ENCODE results near the gene PPP1R1C. TPM values are rescaled to one million over a fixed set of nuclear protein-coding genes. Genes with fewer than 3 reads are reported as not detected.

The PPP1R1C gene
- polyA plus RNA-seq, 4 donors, result 0.33 to 2.4 TPM; not detected in 2

DNA sequence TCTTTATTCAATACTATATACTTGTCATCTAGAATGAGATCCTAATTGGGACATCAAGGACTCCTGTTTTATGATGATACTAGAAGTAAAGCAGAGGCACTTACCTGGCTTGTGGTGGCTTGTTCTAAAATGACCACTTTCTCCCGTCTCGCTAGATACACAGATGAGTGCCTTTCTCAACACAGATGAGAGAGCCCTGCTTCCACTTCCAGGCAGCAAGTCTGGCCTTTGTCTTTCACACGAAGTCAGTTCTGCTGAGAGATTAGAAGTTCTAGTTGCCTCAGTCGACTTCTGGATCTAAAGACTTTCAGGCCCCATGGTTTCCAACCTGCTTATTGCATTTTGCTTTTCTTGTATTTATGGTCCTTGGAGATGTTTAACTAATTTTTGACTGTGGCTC lies 70.3 kb downstream of the PPP1R1C start:
- no peaks in the 10 kb centered on the region for H3K9me3 ChIP-seq (ENCODE audit: control insufficient read depth in 2 of 2, insufficient read depth in 1 of 2, low read depth in 1 of 2, low read length in 1 of 2)
- no peak overlapping the region for H3K27ac ChIP-seq (ENCODE audit: low read depth in 1 of 3, low read length in 2 of 3)
- no peak overlapping the region for H3K4me3 ChIP-seq (ENCODE audit: low read depth in 1 of 3, low read length in 3 of 3)
- no peaks in the 10 kb centered on the region for H3K27me3 ChIP-seq (ENCODE audit: control insufficient read depth in 3 of 3, insufficient read depth in 3 of 3, low read length in 3 of 3)
- WGBS, 3 donors, result 80 to 87% (median 84%) methylated on average over 4 of the region's 4 CpGs
- no peaks in the 10 kb centered on the region for H3K36me3 ChIP-seq (ENCODE audit: control insufficient read depth in 3 of 3, insufficient read depth in 2 of 3, low read depth in 1 of 3, low read length in 3 of 3)
- DNase-seq (no peak), FAIRE-seq (no peak)
- no peaks in the 10 kb centered on the region for H3K4me1 ChIP-seq (ENCODE audit: control insufficient read depth in 3 of 3, insufficient read depth in 2 of 3, low read depth in 1 of 3, low read length in 2 of 3)

DNA sequence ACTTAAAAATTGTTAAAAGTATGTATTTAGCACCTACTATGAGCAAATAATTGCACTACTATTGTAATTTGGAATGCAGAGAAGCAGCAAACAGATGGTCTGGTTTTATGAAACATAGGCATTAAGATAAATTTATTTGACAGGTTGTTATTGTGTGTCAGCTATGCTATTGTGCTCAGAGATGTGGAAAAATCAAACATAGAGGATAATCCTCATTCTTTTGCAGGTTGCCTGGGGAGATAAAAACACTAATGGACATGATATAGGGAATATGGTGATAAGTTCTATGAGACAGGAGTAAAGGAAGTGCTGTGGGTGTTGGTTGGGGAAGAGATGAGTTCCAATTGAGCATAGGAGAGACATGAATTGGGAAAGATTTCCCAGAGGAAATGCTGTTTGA lies 71.3 kb downstream of the PPP1R1C start:
- no peak overlapping the region for H3K27ac ChIP-seq (ENCODE audit: low read depth in 1 of 3, low read length in 2 of 3)
- H3K27me3 ChIP-seq (ENCODE audit: control insufficient read depth in 3 of 3, insufficient read depth in 3 of 3, low read length in 3 of 3), result no peaks in the 10 kb centered on the region
- DNase-seq, result no peak
- no peaks in the 10 kb centered on the region for H3K4me1 ChIP-seq (ENCODE audit: control insufficient read depth in 3 of 3, insufficient read depth in 2 of 3, low read depth in 1 of 3, low read length in 2 of 3)
- H3K36me3 ChIP-seq (ENCODE audit: control insufficient read depth in 3 of 3, insufficient read depth in 2 of 3, low read depth in 1 of 3, low read length in 3 of 3), result no peaks in the 10 kb centered on the region
- FAIRE-seq, result no peak
- no peaks in the 10 kb centered on the region for H3K9me3 ChIP-seq (ENCODE audit: control insufficient read depth in 2 of 2, insufficient read depth in 1 of 2, low read depth in 1 of 2, low read length in 1 of 2)
- no peak overlapping the region for H3K4me3 ChIP-seq (ENCODE audit: low read depth in 1 of 3, low read length in 3 of 3)

DNA sequence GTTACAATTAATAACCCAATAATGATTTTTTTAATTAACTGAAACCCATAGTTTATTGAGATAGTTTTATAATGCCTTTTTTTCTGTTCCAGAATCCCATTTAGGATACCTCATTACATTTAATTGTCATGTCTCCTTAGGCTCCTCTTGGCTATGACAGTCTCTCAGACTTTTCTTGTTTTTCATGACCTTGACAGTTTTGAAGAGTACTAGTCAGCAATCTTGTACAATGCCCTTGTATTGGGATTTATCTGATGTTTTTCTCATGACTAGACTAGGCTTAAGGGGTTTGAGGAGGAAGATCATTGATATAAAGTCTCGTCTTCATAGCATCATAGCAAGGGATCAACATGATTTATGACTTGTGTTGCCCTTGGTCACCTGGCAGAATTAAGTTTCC lies 72.4 kb downstream of the PPP1R1C start:
- no peaks in the 10 kb centered on the region for H3K27me3 ChIP-seq (ENCODE audit: control insufficient read depth in 3 of 3, insufficient read depth in 3 of 3, low read length in 3 of 3)
- H3K4me3 ChIP-seq (ENCODE audit: low read depth in 1 of 3, low read length in 3 of 3), result no peak overlapping the region
- FAIRE-seq (no peak), DNase-seq (no peak)
- no peaks in the 10 kb centered on the region for H3K4me1 ChIP-seq (ENCODE audit: control insufficient read depth in 3 of 3, insufficient read depth in 2 of 3, low read depth in 1 of 3, low read length in 2 of 3)
- no peaks in the 10 kb centered on the region for H3K9me3 ChIP-seq (ENCODE audit: control insufficient read depth in 2 of 2, insufficient read depth in 1 of 2, low read depth in 1 of 2, low read length in 1 of 2)
- no peaks in the 10 kb centered on the region for H3K36me3 ChIP-seq (ENCODE audit: control insufficient read depth in 3 of 3, insufficient read depth in 2 of 3, low read depth in 1 of 3, low read length in 3 of 3)
- no peak overlapping the region for H3K27ac ChIP-seq (ENCODE audit: low read depth in 1 of 3, low read length in 2 of 3)
- WGBS, 3 donors, result 68 to 88% (median 88%) methylated on average over 1 of the region's 1 CpG

DNA sequence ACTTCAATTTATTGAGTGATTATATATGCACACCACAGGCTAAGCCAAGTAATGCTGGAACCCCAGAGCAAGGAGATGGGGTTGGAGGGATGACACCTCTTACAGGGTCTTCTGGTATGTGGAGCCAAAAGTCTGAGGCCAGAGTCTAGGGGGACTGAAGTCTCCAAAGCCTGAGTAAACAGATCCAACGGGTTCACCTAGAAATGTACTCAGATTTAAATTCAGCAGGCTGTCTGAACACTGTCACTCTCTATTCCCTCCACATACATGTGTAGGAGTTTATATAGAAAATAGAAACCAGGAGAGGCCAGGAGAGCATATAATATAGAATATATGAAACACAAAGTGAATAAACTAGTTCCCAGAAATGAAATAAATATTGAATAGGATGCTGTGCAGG lies 76.1 kb downstream of the PPP1R1C start:
- Histone ChIP-seq H3K27me3 (ENCODE audit: control insufficient read depth in 3 of 3, insufficient read depth in 3 of 3, low read length in 3 of 3) (no peaks in the 10 kb centered on the region), H3K9me3 (ENCODE audit: control insufficient read depth in 2 of 2, insufficient read depth in 1 of 2, low read depth in 1 of 2, low read length in 1 of 2) (no peaks in the 10 kb centered on the region), H3K36me3 (ENCODE audit: control insufficient read depth in 3 of 3, insufficient read depth in 2 of 3, low read depth in 1 of 3, low read length in 3 of 3) (no peaks in the 10 kb centered on the region), H3K4me1 (ENCODE audit: control insufficient read depth in 3 of 3, insufficient read depth in 2 of 3, low read depth in 1 of 3, low read length in 2 of 3) (peaks cover 0 to 5% (median 0%) of the 10 kb centered on the region in 3 donors), H3K27ac (ENCODE audit: low read depth in 1 of 3, low read length in 2 of 3) (no peak overlapping the region), H3K4me3 (ENCODE audit: low read depth in 1 of 3, low read length in 3 of 3) (no peak overlapping the region)
- no peak for FAIRE-seq
- no peak for DNase-seq
- WGBS, 3 donors, result 30 to 54% (median 51%) methylated on average over 1 of the region's 1 CpG

DNA sequence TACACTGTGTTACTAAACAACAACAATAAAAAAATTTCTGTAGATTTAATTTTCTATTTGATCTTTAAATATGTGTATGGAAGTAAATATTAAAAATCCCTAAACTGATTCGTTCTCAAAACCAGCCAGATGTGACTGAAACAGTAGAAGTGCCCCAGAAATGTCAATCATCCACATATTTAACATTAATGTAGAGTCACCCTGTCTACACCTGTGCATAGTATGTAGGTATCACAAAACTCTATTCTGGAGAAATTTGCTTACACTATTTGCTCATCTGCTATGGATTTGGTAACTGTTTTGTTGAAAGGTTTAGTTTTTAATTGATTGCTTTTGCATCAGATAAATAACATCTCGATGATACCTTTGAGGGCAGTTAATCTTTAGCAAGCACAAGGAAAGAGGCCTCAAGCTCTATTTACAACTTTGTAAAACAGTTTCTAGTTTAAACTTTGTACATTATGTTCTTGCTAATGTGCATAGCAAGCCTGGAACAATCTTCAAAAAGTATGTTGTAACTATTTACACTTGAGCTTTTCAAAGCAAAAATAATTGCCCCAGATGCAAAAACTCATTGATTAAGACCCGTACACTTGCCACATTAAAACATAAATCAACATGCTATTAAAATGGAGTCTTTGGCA lies 76.8 kb downstream of the PPP1R1C start:
- FAIRE-seq, result no peak
- Histone ChIP-seq H3K27me3 (ENCODE audit: control insufficient read depth in 3 of 3, insufficient read depth in 3 of 3, low read length in 3 of 3) (no peaks in the 10 kb centered on the region), H3K4me1 (ENCODE audit: control insufficient read depth in 3 of 3, insufficient read depth in 2 of 3, low read depth in 1 of 3, low read length in 2 of 3) (peaks cover 0 to 5% (median 0%) of the 10 kb centered on the region in 3 donors), H3K36me3 (ENCODE audit: control insufficient read depth in 3 of 3, insufficient read depth in 2 of 3, low read depth in 1 of 3, low read length in 3 of 3) (no peaks in the 10 kb centered on the region), H3K9me3 (ENCODE audit: control insufficient read depth in 2 of 2, insufficient read depth in 1 of 2, low read depth in 1 of 2, low read length in 1 of 2) (no peaks in the 10 kb centered on the region), H3K27ac (ENCODE audit: low read depth in 1 of 3, low read length in 2 of 3) (no peak overlapping the region), H3K4me3 (ENCODE audit: low read depth in 1 of 3, low read length in 3 of 3) (no peak overlapping the region)
- WGBS, 3 donors, result 34 to 55% (median 35%) methylated on average over 3 of the region's 3 CpGs
- peak in 1 of 2 donors; percentile 38 for DNase-seq

DNA sequence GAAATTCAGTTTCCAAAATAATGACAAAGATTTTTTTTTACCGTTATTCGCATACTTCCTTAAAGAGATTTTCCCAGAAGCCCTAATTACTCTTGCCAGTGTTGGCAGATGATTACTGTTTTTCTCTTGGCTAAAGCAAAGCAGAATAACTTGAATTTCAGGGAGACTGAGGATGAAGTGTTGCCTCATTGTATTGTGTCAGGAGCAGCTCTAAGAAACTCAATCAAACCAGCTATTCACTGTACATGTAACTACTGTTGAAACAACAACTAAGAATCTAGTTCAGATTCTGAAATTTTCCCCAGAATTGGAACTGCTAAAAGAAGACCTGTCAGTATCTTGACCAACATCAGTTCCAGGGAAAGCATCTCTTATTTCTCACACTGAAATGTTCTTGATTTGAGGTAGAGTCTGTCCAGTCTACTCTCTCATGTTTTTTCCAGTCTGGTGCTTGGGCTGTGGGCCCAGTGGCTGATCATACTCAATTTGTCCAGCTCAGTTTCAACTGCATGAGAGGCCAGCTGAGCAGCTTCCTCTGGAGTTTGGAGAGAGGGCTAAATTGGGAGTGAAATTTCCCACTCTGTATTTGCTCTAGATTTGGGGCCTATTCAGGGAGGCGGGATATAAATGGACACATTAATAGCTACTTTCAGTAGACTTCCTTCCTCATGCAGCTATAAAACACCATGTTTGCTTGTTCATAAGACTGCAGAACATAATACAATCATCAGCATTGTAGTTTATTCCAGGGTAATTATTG lies 78.5 kb downstream of the PPP1R1C start:
- no peak overlapping the region for H3K4me3 ChIP-seq (ENCODE audit: low read depth in 1 of 3, low read length in 3 of 3)
- H3K27ac ChIP-seq (ENCODE audit: low read depth in 1 of 3, low read length in 2 of 3), result peak overlapping the region in 1 of 3 donors; percentile 67
- no peaks in the 10 kb centered on the region for H3K36me3 ChIP-seq (ENCODE audit: control insufficient read depth in 3 of 3, insufficient read depth in 2 of 3, low read depth in 1 of 3, low read length in 3 of 3)
- WGBS, 3 donors, result 60 to 96% (median 85%) methylated on average over 3 of the region's 3 CpGs
- no peaks in the 10 kb centered on the region for H3K9me3 ChIP-seq (ENCODE audit: control insufficient read depth in 2 of 2, insufficient read depth in 1 of 2, low read depth in 1 of 2, low read length in 1 of 2)
- DNase-seq (no peak), FAIRE-seq (no peak)
- no peaks in the 10 kb centered on the region for H3K27me3 ChIP-seq (ENCODE audit: control insufficient read depth in 3 of 3, insufficient read depth in 3 of 3, low read length in 3 of 3)
- peaks cover 0 to 5% (median 0%) of the 10 kb centered on the region in 3 donors for H3K4me1 ChIP-seq (ENCODE audit: control insufficient read depth in 3 of 3, insufficient read depth in 2 of 3, low read depth in 1 of 3, low read length in 2 of 3)

DNA sequence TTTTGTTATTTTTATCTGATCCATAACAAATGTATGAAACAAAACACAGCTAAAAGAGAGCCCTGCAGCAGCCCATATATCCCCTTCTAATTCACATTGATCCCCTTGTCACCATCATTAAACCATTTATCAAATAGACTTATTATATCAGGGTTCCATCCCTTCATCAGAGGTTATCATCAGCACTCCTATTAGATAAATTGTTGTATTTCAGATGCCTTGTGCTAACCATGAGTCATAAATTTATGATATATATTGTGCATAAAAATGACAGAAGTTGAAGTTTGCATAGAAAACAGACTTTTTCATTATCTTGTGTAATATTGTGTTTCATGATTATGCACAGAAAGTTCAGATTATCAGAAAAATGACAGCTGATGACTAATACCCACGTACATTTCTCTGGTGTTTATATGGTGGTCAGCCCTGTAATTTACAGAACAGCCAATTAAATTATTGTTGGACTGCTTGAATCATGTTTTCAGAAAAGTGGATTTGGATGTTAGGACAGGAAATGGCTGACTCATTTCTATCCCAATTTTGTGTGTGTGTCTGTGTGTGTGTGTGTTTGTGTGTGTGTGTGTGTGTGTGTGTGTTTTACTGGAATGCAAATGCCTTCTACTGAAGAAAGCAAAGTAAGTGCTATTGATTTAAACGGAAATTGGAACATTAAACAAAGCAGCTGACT lies 80.9 kb downstream of the PPP1R1C start:
- Histone ChIP-seq H3K9me3 (ENCODE audit: control insufficient read depth in 2 of 2, insufficient read depth in 1 of 2, low read depth in 1 of 2, low read length in 1 of 2) (no peaks in the 10 kb centered on the region), H3K27me3 (ENCODE audit: control insufficient read depth in 3 of 3, insufficient read depth in 3 of 3, low read length in 3 of 3) (no peaks in the 10 kb centered on the region), H3K4me3 (ENCODE audit: low read depth in 1 of 3, low read length in 3 of 3) (no peak overlapping the region), H3K27ac (ENCODE audit: low read depth in 1 of 3, low read length in 2 of 3) (no peak overlapping the region), H3K4me1 (ENCODE audit: control insufficient read depth in 3 of 3, insufficient read depth in 2 of 3, low read depth in 1 of 3, low read length in 2 of 3) (peaks cover 0 to 5% (median 0%) of the 10 kb centered on the region in 3 donors), H3K36me3 (ENCODE audit: control insufficient read depth in 3 of 3, insufficient read depth in 2 of 3, low read depth in 1 of 3, low read length in 3 of 3) (no peaks in the 10 kb centered on the region)
- DNase-seq, result no peak
- FAIRE-seq, result no peak
- 61 to 72% (median 62%) methylated on average over 2 of the region's 2 CpGs for WGBS, 3 donors

DNA sequence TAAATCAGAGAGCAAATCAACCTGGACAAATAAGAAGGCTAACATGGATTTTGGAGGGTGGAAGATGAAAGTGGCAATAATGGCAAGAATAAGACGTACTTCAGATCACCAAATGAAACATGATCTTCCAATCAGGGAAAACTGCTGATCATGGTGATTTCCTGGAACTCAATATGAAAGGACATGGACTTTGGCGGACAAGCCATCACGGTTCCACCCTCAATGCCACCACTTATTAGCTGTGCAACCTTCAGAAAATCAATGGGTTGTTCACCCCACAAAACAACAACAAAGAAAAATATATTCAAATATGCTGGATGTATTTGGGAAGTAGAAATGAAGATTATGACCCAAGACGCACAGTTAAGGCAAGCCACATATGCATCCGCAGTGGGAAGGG lies 81.7 kb downstream of the PPP1R1C start:
- WGBS, 3 donors, result 90 to 96% (median 94%) methylated on average over 5 of the region's 5 CpGs
- DNase-seq, result no peak
- no peak for FAIRE-seq
- Histone ChIP-seq H3K4me3 (ENCODE audit: low read depth in 1 of 3, low read length in 3 of 3) (no peak overlapping the region), H3K27ac (ENCODE audit: low read depth in 1 of 3, low read length in 2 of 3) (no peak overlapping the region), H3K36me3 (ENCODE audit: control insufficient read depth in 3 of 3, insufficient read depth in 2 of 3, low read depth in 1 of 3, low read length in 3 of 3) (no peaks in the 10 kb centered on the region), H3K27me3 (ENCODE audit: control insufficient read depth in 3 of 3, insufficient read depth in 3 of 3, low read length in 3 of 3) (no peaks in the 10 kb centered on the region), H3K9me3 (ENCODE audit: control insufficient read depth in 2 of 2, insufficient read depth in 1 of 2, low read depth in 1 of 2, low read length in 1 of 2) (no peaks in the 10 kb centered on the region), H3K4me1 (ENCODE audit: control insufficient read depth in 3 of 3, insufficient read depth in 2 of 3, low read depth in 1 of 3, low read length in 2 of 3) (peaks cover 0 to 5% (median 0%) of the 10 kb centered on the region in 3 donors)
